Naive thymus-derived CD8-positive, alpha-beta T cell (primary cell): ENCODE results near the gene UBA5. TPM values are rescaled to one million over a fixed set of nuclear protein-coding genes. Genes with fewer than 3 reads are reported as not detected.

Source experiments
- ATAC-seq, 2 donors: fragments of 150-1000 bp; cut with Tn5 transposase in 1 of 2; sonication (Bioruptor Pico), chemical (Tn5 transposase) in 1 of 2; 1 replicate in 1 of 2; 2 replicates in 1 of 2; pipeline ENCODE4 v1.10.0; 2021; ENCODE audit warnings: mild to moderate bottlenecking in 2 of 2, moderate library complexity in 2 of 2
- POLR2A ChIA-PET: fragments of 350-600 bp; sonication (Branson Sonifier 250); formaldehyde crosslinking; loops from one replicate; lab custom pipeline; 2021; ENCODE audit warnings: antibody characterized with exemption; lab: Charles Lee
- DNase-seq, 10 donors: peaks; one replicate each; pipeline versions ENCODE4 v3.0.0 to v3.0.0-alpha.2; 2020 to 2022
- H3K27ac Mint-ChIP-seq, 10 donors: one replicate each; pipeline ENCODE4 v1.8.0; 2020 to 2022; ENCODE audit warnings: mild to moderate bottlenecking in 10 of 10, mixed read lengths in 10 of 10, moderate library complexity in 4 of 10, inconsistent platforms in 1 of 10
- H3K27me3 Mint-ChIP-seq, 5 donors: one replicate each; pipeline ENCODE4 v1.8.0; 2021 to 2022; ENCODE audit warnings: mixed read lengths in 5 of 5
- H3K36me3 Mint-ChIP-seq, 3 donors: one replicate each; pipeline ENCODE4 v1.8.0; 2020 to 2022; ENCODE audit warnings: mixed read lengths in 3 of 3, mild to moderate bottlenecking in 2 of 3, inconsistent platforms in 1 of 3
- H3K4me1 Mint-ChIP-seq, 4 donors: one replicate each; pipeline ENCODE4 v1.8.0; 2021 to 2022; ENCODE audit warnings: mixed read lengths in 4 of 4
- H3K4me3 Mint-ChIP-seq, 10 donors: one replicate each; pipeline ENCODE4 v1.8.0; 2020 to 2022; ENCODE audit warnings: mild to moderate bottlenecking in 10 of 10, mixed read lengths in 10 of 10, moderate library complexity in 6 of 10, inconsistent platforms in 1 of 10
- H3K9me3 Mint-ChIP-seq, 9 donors: one replicate each; pipeline ENCODE4 v1.8.0; 2020 to 2022; ENCODE audit warnings: mixed read lengths in 9 of 9, mild to moderate bottlenecking in 3 of 9, inconsistent platforms in 1 of 9, moderate library complexity in 1 of 9
- polyA plus RNA-seq, 3 donors: library from polyadenylated mRNA; unstranded; fragments of 300-500 nt; fragmentation: Illumina TruSeq; gene quantifications; one replicate each; pipeline ENCODE4 v1.2.3, GENCODE V29; 2021
- total RNA-seq, 8 experiments: library from RNA in 2 of 8; stranded (reverse) in 2 of 8; gene quantifications; one replicate each; pipeline ENCODE4 v1.2.3 and lab custom pipeline; 2021 to 2026

The UBA5 gene
- total and polyA plus RNA-seq, 5 experiments from 2014 or later = 29.9 to 44.0 (median 37.7) TPM

- ATAC-seq = no peak
- POLR2A ChIA-PET = interaction anchor here (0.9 to 2.6 kb wide), 5 partner anchors 62 to 850 kb away, joined by 3 to 7 read pairs (median 4); partner anchors contain the start of genes CDV3 and DNAJC13
- DNase-seq = no peak
- no peaks in the 10 kb centered on the region for H3K9me3 Mint-ChIP-seq
- peaks cover 16 to 45% (median 39%) of the 10 kb centered on the region in 4 donors for H3K4me1 Mint-ChIP-seq
- peak overlapping the region in 9 of 10 donors; percentile 49 to 92 (median 86) for H3K27ac Mint-ChIP-seq
- H3K4me3 Mint-ChIP-seq = peak overlapping the region; percentile 79 to 95 (median 88)
- peaks cover 2 to 9% (median 4%) of the 10 kb centered on the region in 3 donors for H3K36me3 Mint-ChIP-seq
- H3K27me3 Mint-ChIP-seq = peaks cover 0 to 10% (median 0%) of the 10 kb centered on the region in 5 donors
Observed at GRCh38 chr3:132723024-132723950, 63.2 kb downstream of the UBA5 start.

GRCh38 chr3:132726341-132726823, 66.3 kb downstream of the UBA5 start:
- peaks cover 2 to 25% (median 13%) of the 10 kb centered on the region in 5 donors for H3K27me3 Mint-ChIP-seq
- DNase-seq (peak in 4 of 10 donors; percentile 3 to 69 (median 66)), ATAC-seq (no peak)
- H3K4me1 Mint-ChIP-seq = peaks cover 2 to 14% (median 12%) of the 10 kb centered on the region in 4 donors
- H3K4me3 Mint-ChIP-seq = no peak overlapping the region
- H3K36me3 Mint-ChIP-seq = no peaks in the 10 kb centered on the region
- POLR2A ChIA-PET = no interaction called here
- H3K9me3 Mint-ChIP-seq = no peaks in the 10 kb centered on the region
- no peak overlapping the region for H3K27ac Mint-ChIP-seq

Other genes starting within 250 kb of the UBA5 start
- gene DNAJC13, start 242.8 kb upstream of the UBA5 start, total RNA-seq = 10 to 100 TPM; 36.2 to 45.9 TPM
- gene DNAJC13, start 242.8 kb upstream of the UBA5 start, polyA plus RNA-seq = 1 to 10 TPM; 7.6 to 8.9 (median 8.3) TPM
- under 1 TPM in 1 of 2 experiments, not detected in 1; 0.26 TPM for gene ACKR4, start 63.1 kb upstream of the UBA5 start, total RNA-seq
- gene ACKR4, start 63.1 kb upstream of the UBA5 start, polyA plus RNA-seq = under 1 TPM in 1 of 3 donors, not detected in 2; 0.27 TPM
- 10 to 100 TPM; 27.6 to 28.1 TPM for gene ACAD11, start 520 bp upstream of the UBA5 start, total RNA-seq
- gene ACAD11, start 520 bp upstream of the UBA5 start, polyA plus RNA-seq = 10 to 100 TPM in 1 of 3 donors, 1 to 10 TPM in 2; 4.6 to 10.3 (median 5.1) TPM
- 10 to 100 TPM; 60.0 to 63.5 TPM for gene NPHP3, start 62.1 kb downstream of the UBA5 start, total RNA-seq
- gene NPHP3, start 62.1 kb downstream of the UBA5 start, polyA plus RNA-seq = 1 to 10 TPM; 2.5 to 4.9 (median 3.0) TPM